Endometrial microvascular endothelial cells (primary cell): ENCODE results near the gene NMT2. TPM values are rescaled to one million over a fixed set of nuclear protein-coding genes. Genes with fewer than 3 reads are reported as not detected.

Source experiments
- in situ Hi-C: cut with HindIII; loops from 2 replicates; pipeline ENCODE4 v1.10.0; 2017; ENCODE audit warnings: low sequenced_read_pairs, low pct_unique_long_range_greater_than_20kb; ENCODE audit errors: inconsistent ontology term
- total RNA-seq: library from RNA; depleted of rRNA; stranded (reverse); fragments of >200 nt; gene quantifications from one replicate; pipeline ENCODE4 v1.2.3, GENCODE V29; 2015; ENCODE audit errors: inconsistent ontology term

Gene NMT2
- total RNA-seq, 1 donor from 2014 or later = 151 TPM

DNA sequence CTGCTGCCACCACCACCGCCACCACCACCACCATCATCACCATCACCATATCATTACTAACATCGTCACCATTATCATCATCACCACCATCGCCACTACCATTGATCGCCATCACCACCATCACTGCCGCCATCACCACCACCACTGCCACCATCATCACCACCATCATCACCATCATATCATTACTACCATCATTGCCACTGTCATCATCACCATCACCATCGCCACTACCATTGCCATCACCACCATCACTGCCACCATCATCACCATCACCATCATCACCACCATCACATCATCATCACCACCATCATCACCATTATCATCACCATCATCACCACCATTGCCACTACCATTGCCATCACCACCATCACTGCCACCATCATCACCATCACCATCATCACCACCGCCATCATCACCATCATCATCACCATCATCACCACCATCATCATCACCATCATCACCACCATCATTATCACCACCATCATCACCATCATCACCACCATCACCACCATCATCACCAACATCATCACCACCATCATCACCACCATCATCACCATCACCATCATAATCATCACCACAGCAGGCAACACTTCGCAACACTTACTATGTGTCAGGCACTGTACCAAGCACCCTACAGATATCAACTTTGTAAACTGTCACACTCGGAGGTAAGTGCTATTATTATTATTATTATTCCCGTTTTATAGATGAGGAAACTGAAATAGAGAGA is 19.3 kb downstream of the NMT2 start:
- in situ Hi-C loops = no loop called here

DNA sequence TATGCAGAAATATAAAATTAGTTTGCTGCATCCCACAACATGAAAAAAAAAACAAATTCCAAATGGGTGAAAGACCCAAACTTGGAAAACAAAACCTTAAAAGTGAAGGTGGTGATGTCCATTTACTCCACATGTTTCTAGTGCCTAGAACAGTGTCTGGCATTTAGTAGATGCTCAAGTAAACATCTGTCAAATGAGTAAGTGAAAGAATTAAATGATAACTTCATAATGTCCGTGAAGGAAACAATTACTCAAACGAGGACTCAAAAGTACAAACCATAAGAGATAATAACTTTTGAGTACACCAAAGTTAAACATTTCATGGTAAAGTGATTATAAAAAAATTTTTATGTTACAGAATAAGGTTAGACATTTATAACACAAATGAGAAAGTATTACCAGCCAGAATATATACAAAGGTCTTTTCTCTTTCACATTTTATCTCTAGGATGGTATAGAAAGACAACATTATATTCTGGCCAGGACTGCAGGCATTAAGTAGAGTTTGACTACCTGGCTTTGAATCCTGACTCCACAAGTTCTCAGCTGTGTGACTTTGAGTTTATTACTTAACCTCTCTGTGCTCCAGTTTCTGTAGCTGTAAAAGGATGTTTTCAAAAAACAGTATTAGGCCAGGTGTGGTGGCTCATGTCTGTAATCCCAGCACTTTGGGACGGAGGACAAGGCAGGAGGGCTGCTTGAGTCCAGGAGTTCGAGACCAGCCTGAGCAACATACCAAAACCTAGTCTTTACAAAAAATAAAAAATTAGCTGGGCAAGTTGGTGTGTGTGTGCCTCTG is 20.7 kb downstream of the NMT2 start:
- in situ Hi-C loops = no loop called here

DNA sequence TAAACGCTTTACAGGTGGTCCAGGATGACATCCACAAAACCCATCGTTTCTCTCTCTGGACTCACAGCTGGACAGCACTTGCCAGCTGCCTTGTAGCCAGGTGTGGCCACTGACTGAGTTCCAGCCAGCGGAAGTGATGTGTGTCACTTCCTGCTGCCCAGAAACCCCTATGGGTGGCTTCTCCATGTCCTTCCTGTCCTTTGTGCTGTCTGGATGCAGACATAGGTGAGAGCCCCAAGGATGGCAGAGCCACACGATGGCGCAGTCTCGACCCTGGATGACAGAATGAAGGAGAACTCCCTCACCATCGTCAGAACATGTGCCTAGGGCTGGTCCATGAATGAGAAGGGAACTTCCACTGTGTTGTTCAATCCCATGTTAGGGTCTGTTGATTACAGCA is 22.1 kb downstream of the NMT2 start:
- in situ Hi-C loops = no loop called here

DNA sequence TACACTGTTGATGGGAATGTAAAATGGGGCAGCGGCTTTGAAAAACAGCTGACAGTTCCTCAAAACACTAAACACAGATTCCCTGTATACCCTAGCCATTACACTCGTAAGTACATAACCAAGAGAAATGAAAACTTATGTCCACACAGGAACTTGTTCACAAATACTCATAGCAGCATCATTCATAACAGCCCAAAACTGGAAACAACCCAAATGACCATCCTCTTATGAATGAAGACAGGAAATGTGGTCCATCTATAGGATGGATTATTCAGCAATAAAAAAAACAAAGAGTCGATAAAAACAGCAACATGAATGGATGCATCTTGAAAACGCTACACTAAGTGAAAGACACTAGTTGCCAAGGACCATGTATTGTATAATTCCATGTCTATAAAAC is 23.7 kb downstream of the NMT2 start:
- in situ Hi-C loops = no loop called here

DNA sequence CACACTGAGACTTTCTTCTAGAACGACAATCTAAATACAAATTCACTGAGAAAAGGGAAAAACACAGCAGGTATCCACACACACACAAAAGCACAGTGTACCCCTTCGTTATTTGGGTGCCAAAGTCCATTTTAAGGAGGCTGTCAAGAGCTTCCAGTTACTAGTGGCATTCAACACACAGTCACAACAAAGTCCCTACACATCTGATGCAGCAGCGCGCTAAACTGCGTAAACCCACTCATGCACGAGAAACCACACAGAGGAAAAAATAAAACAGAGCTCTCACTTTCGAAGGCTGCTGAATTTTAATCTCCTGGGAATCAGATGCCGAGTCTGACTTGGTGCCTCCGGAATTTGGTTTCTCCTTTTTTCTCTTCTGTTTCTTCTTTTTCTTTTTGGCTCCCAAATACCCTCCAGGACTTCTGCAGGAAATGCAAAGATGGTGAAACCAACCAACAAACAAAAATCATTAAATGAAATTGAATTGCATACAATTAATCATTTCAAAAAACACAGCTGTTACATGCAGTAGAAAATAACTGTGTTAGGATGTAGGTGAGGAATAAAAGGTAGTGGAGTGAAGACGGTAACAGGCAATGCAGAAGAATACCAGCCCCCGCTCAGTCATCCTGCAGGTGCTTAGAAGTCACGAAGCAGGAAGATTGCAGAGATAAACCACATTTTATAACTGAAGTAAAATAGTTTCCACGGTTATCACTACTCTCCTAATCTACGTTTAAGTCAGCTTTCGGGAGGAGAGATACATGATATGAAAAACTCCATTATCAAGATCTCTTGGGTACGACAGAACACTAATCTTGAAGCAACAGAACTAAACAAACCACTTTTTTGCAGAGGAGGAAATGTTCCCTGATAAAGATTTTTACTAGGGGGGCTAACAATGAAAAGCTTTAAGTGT is 27.1 kb downstream of the NMT2 start:
- in situ Hi-C loops = no loop called here

DNA sequence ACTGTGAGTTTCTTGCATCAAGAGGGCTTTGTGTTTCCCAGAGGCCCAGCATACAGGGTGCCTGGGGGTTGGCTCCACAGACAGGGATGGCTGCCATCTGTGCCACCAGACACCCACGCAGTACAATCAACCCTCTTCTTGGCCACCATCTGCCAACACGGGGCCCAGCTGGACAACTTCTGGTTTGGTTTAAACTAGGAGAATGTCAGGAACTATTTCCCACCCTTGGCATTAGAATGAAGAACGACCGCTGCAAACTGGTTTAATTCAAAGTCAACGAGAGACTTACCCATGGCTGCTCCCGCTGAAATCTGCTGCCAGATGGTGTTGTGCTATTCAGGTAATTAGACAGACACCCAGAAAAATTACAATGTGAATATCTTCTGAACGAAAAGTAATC is 27.8 kb downstream of the NMT2 start:
- in situ Hi-C loops = no loop called here

DNA sequence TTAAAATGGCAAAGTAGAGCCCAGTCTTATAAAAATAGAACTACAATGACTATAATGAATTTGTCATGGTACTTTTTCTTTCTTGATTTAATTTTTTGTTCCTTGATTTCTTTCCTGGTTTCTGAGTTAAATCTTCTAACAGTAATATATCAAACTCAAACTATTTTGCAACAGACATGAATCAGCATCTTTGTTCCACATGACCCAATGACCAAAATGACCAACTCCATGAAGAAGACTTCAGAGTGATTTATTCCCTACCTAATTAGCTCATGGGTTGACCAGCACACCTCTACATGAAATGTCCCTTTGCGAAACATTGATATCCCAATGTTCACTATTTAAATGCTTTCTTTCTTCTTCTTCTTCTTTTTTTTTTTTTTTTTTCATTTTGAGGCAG is 30.9 kb downstream of the NMT2 start:
- in situ Hi-C loops = no loop called here

DNA sequence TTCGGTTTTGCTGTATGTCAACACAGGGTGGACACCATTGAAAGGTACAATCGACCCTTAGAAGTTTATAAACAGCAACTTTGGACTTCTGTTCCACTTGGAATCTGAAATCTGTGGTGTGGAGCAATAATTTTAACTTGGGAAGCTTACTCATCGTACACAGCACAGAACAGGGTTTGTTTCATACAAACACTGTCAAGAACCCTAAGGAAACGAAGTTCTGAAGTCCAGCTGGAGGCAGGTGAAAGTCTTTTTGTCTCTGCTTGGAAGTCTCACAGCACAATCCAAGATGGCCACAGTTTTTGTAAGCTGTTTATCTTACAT is 31.5 kb downstream of the NMT2 start:
- in situ Hi-C loops = no loop called here

DNA sequence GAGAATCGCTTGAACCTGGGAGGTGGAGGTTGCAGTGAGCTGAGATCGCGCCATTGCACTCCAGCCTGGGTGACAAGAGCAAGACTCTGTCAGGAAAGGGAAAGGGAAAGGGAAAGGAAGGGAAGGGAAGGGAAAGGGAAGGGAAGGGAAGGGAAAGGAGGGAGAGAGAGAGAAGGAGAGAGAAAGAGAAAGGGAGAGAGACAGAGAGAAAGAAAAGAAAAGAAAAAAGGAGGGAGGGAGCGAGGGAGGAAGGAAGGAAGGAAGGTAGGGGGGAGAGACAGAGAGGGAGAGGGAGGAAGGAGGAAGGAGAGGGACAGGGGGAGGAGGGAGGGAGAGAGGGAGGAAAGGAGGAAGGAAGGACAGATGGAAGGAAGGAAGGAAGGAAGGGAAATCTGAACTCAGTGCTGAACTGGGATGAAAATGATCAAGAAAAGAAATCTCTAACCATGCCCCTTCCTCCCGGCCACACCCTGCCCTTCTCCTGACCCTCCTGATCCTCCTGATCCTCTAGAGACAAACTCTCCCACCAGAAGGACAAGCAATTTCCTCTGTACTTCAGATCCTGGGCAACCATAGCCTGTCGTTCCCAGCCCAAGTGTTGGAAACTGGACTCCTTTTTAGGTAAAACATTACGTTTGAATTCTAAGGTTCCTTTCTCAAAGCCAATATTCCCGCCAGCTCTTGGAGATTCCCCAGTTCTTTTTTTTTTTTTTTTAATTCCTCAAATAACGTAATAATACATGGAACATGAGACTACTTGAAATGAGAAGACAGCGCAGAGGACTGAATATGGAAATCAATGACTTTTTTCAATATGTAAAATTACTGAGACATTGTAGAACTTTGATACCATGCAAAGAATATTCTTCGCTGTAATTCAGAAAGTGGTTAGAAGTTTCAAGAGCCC is 32.1 kb downstream of the NMT2 start:
- in situ Hi-C loops = no loop called here

DNA sequence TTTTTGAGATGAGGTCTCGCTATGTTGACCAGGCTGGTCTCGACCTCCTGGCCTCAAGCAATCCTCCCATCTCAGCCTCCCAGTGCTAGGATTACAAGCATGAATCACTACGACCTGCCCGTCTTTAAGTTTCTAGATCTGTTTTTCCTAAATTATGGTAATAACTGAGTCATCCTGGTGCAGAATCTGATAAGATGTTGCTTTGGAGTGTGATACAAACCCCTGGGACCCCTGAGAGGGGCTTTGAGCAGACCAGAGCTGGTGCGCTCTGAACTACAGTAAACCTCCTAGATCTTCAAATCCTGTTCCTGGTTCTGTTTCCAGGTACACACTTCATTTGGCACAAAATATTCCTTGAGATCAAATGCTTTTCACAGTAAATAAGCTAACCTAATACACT is 37.2 kb downstream of the NMT2 start:
- in situ Hi-C loops = no loop called here

DNA sequence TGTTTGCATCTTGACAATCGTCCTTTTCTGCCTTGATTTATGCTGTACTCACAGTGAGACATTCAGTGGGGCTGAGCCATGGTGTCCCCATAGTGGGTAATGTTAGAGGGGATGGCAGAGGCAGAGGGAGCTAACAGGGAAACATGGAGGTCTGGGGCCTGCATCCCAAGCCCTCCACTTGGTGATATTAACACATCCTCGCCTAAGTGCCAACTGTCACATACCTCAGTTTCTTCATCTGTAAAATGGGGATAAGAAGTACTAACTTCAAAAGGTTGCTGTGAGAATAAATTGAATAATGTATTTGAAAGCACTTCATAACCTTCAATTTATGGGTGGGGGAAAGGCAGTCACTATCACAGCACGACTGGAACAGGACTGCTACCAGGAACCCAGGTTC is 43.6 kb downstream of the NMT2 start:
- in situ Hi-C loops = no loop called here

DNA sequence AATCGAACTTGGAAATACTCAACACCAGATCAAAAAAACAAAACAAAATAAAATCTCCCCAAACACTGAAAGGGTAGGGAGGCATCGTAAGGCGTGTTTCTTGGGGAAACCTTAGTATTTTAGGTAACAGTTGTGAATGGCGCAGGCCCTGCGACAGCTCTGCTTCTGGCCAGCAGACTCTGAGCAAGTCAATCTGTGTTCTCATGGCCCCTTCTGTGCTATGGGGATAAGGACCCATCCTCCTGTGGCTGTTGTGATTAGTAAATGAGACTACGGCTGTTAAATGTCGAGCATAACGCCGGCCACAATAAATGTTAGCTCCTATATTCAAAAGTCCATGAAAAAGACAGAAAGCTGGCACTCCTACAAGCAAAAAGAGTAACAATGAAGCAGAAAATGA is 44.3 kb downstream of the NMT2 start:
- in situ Hi-C loops = no loop called here

DNA sequence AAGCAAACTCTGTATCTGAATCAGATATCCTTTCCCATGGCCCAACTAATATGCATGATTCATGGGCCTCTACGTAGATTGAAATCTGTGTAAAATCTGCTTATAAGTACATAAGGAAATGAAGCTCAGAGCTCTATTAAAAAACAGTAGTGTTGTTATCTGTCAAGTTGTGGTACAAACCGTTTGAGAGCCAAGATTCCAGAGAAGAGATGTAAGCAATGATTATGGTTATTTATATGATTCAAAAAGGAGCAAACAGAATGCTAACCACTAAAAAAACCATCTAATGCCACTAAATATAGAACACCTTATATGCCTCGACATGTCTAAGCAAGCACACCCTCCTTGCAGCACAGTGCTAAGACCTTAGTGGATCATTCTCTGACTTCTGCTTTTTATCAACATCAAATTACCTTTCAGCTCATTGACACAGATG is 44.7 kb downstream of the NMT2 start:
- in situ Hi-C loops = no loop called here

DNA sequence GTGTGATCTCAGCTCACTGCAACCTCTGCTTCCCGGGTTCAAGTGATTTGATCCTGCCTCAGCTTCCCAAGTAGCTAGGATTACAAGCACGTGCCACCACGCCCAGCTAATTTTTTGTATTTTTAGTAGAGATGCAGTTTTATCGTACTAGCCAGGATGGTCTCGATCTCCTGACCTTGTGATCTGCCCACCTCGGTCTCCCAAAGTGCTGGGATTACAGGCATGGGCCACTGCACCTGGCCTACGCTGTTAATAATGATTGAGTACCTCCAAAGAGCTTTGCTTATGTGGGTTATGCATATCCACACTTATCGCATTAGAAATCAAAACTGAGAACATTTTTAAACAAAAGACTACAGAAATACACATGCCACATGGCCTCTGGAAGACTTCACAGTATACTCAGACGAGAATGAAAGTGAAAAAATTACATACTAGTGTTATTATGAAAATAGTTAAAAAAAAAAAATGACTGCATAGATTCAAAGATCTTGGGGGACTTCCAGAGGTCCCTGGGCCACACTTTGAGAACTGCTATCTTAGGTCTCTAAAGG is 45.9 kb downstream of the NMT2 start:
- in situ Hi-C loops = no loop called here

DNA sequence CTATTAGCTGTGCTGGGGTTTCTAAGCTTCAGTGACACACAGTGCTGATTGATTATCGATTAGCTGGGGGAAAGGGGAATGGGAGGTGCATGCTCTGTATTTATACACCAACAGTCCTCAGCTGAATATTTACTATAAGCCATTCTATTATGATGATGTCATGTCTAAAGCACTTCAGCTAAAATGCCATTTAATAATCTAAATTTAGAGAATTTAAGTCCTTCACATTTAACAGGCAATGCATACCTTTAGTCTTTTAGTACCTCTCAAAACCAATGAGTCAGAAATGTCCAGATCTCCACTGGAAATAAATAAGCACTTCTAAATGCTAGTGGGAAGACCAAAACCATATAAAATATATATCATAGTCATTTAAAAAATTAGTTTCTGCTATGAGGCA is 46.8 kb downstream of the NMT2 start:
- in situ Hi-C loops = no loop called here

DNA sequence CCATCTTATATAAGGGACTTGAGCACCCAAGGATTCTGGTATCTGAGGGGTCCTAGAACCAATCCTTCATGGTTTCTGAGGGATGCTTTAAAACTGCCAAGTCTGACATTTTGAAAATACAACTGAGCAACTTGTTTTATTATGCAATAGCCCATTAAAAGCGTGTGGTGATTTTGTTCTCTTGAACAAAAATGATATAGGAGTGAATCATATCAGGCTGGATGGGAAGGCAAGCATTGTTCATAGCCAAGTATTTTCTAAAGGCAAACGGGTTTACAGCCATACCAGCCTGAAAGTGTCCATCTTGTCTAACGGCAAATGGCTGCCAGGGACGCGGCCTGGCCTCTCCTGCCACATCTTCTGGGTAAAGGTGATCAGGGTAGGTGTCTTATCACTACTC is 48.0 kb downstream of the NMT2 start:
- in situ Hi-C loops = no loop called here

DNA sequence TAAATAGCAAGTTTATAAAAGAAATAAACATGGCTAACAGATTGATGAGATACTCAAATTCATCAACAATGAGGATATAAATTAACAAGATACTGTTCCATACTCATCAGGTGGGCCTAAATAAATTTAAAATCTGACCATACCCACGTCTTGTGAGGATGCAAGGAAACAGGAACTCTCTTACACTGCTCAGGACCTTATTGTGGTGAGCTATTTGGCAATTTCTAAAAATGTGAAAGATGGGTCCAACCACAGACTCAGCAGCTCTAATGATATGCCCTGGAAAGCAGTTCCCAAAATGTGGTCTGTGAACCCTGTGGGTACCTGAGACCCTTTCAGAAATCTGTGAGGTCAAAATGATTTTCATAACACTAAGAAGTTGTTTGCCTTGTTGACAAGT is 49.9 kb downstream of the NMT2 start:
- in situ Hi-C loops = no loop called here

DNA sequence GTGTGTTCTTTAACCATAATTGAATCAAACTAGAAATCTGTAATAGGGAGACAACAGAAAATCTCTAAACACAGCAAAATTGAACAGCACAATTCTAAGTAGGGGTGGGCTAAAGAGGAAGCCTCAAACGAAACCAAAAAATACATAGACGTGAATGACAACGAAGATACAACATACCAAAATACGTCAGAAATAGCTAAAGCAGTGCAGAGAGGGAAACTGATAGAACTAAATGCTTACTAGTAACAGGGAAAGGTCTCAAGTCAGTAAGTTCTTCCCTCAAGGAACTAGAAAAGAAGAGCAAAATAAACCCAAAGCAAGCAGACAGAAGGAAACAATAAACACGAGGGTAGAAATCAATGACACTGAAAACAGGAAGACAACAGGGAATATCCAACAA is 52.3 kb downstream of the NMT2 start:
- in situ Hi-C loops = no loop called here
